MM.1S (cell line): ENCODE measurements around the gene HOXD11.

Experiments used
- DNase-seq: peaks from one replicate; pipeline ENCODE4 v3.0.0-alpha.2; 2015
- H2AFZ ChIP-seq: fragments of 300-600 bp; sonication (generic); 2 replicates; pipeline ENCODE4 v1.6.0; 2016; ENCODE audit warnings: antibody characterized with exemption, low read length
- H3F3A ChIP-seq: fragments of 300-600 bp; sonication (generic); 2 replicates; pipeline ENCODE4 v1.6.1; 2016; ENCODE audit warnings: mild to moderate bottlenecking, antibody characterized with exemption, low read length, moderate library complexity, mixed read lengths; ENCODE audit not compliant: insufficient read depth
- H3K27ac ChIP-seq: fragments of 300-600 bp; sonication (generic); 2 replicates; pipeline ENCODE4 v1.5.1; 2016; ENCODE audit warnings: mild to moderate bottlenecking, low read length
- H3K27me3 ChIP-seq: fragments of 300-600 bp; sonication (generic); replicated peaks from 2 replicates; pipeline ENCODE4 v1.6.0; 2016; ENCODE audit warnings: low read length; ENCODE audit not compliant: insufficient read depth
- H3K36me3 ChIP-seq: fragments of 300-600 bp; sonication (generic); replicated peaks from 2 replicates; pipeline ENCODE4 v1.6.1; 2016; ENCODE audit warnings: mild to moderate bottlenecking, low read length, mixed read lengths; ENCODE audit not compliant: insufficient read depth
- H3K4me1 ChIP-seq: fragments of 300-600 bp; sonication (generic); 2 replicates; pipeline ENCODE4 v1.6.1; 2016; ENCODE audit warnings: low read length, mixed read lengths
- H3K4me2 ChIP-seq: fragments of 300-600 bp; sonication (generic); 2 replicates; pipeline ENCODE4 v1.6.0; 2016; ENCODE audit warnings: low read depth, low read length
- H3K4me3 ChIP-seq: fragments of 300-600 bp; sonication (generic); 2 replicates; pipeline ENCODE4 v1.5.1; 2016; ENCODE audit warnings: low read length, mixed read lengths
- H3K79me2 ChIP-seq: fragments of 300-600 bp; sonication (generic); 2 replicates; pipeline ENCODE4 v1.6.1; 2016; ENCODE audit warnings: mixed run types, low read length, mixed read lengths
- H3K9ac ChIP-seq: fragments of 300-600 bp; sonication (generic); 2 replicates; pipeline ENCODE4 v1.6.1; 2016; ENCODE audit warnings: low read length, mixed read lengths
- H3K9me2 ChIP-seq: fragments of 300-600 bp; sonication (generic); replicated peaks from 2 replicates; pipeline ENCODE4 v1.6.1; 2016; ENCODE audit warnings: mild to moderate bottlenecking, low read length, mixed read lengths; ENCODE audit not compliant: insufficient read depth
- H3K9me3 ChIP-seq: fragments of 300-600 bp; sonication (generic); replicated peaks from 2 replicates; pipeline ENCODE4 v1.6.1; 2016; ENCODE audit warnings: mild to moderate bottlenecking, low read length, mixed read lengths; ENCODE audit not compliant: insufficient read depth
- H4K20me1 ChIP-seq: fragments of 300-600 bp; sonication (generic); 2 replicates; pipeline ENCODE4 v1.6.1; 2016; ENCODE audit warnings: mild to moderate bottlenecking, low read length, moderate library complexity, mixed read lengths; ENCODE audit not compliant: insufficient read depth
- CTCF ChIP-seq: fragments of 300-600 bp; sonication (generic); IDR thresholded peaks from 2 replicates; pipeline ENCODE4 v1.5.1; 2016; ENCODE audit warnings: antibody characterized with exemption, low read length, mixed read lengths
- EZH2 ChIP-seq: fragments of 300-600 bp; sonication (generic); optimal IDR thresholded peaks from 2 replicates; pipeline ENCODE3; 2017; ENCODE audit warnings: low read depth, mild to moderate bottlenecking, antibody characterized with exemption, low read length, mixed read lengths
- EZH2phosphoT487 ChIP-seq: fragments of 300-600 bp; sonication (generic); IDR thresholded peaks from 2 replicates; pipeline ENCODE4 v1.6.1; 2018; ENCODE audit warnings: antibody characterized with exemption, low read length

Gene HOXD11

GRCh38 chr2:176155356-176156044 lies 48.4 kb downstream of the HOXD11 start:
- H3K4me1 ChIP-seq, result no peaks in the 10 kb centered on the region
- no peak overlapping the region for H2AFZ ChIP-seq
- H3K27me3 ChIP-seq, result peaks cover 3% of the 10 kb centered on the region
- H3K9ac ChIP-seq, result no peak overlapping the region
- DNase-seq, result no peak
- no peaks in the 10 kb centered on the region for H3K9me2 ChIP-seq
- H3K36me3 ChIP-seq, result no peaks in the 10 kb centered on the region
- H3K4me2 ChIP-seq, result no peak overlapping the region
- no peaks in the 10 kb centered on the region for H3F3A ChIP-seq
- H4K20me1 ChIP-seq, result no peaks in the 10 kb centered on the region
- no peak overlapping the region for H3K27ac ChIP-seq
- no peak for TF ChIP-seq EZH2
- TF ChIP-seq EZH2phosphoT487, result no peak
- no peak for TF ChIP-seq CTCF
- H3K4me3 ChIP-seq, result no peak overlapping the region
- no peaks in the 10 kb centered on the region for H3K9me3 ChIP-seq
- H3K79me2 ChIP-seq, result no peaks in the 10 kb centered on the region

GRCh38 chr2:176156301-176156806 lies 49.3 kb downstream of the HOXD11 start:
- no peak overlapping the region for H3K27ac ChIP-seq
- no peaks in the 10 kb centered on the region for H3K27me3 ChIP-seq
- H3K9ac ChIP-seq, result no peak overlapping the region
- H2AFZ ChIP-seq, result no peak overlapping the region
- H3F3A ChIP-seq, result no peaks in the 10 kb centered on the region
- H3K4me2 ChIP-seq, result no peak overlapping the region
- H3K9me3 ChIP-seq, result no peaks in the 10 kb centered on the region
- H3K79me2 ChIP-seq, result no peaks in the 10 kb centered on the region
- TF ChIP-seq CTCF (no peak), EZH2 (no peak), EZH2phosphoT487 (no peak)
- no peak overlapping the region for H3K4me3 ChIP-seq
- no peak for DNase-seq
- no peaks in the 10 kb centered on the region for H4K20me1 ChIP-seq
- no peaks in the 10 kb centered on the region for H3K36me3 ChIP-seq
- no peaks in the 10 kb centered on the region for H3K9me2 ChIP-seq
- no peaks in the 10 kb centered on the region for H3K4me1 ChIP-seq

GRCh38 chr2:176156807-176157498 lies 49.9 kb downstream of the HOXD11 start, which contains the start of gene HOXD3:
TSS of gene HOXD3 (plus strand) at chr2:176157307. CDS start at chr2:176169115, 11,808 bp downstream.
- no peak within 1 kb of the TSS for H3K4me2 ChIP-seq
- H3K79me2 ChIP-seq, result no peaks in the 10 kb centered on the region
- no peak within 1 kb of the TSS for H3K4me3 ChIP-seq

More at GRCh38 chr2:176156807-176157498, 49.9 kb downstream of the HOXD11 start, which contains the start of gene HOXD3:
- H3K4me1 ChIP-seq, result no peaks in the 10 kb centered on the region
- H3K36me3 ChIP-seq, result no peaks in the 10 kb centered on the region
- H2AFZ ChIP-seq, result no peak within 1 kb of the TSS
- no peak for DNase-seq
- peaks cover 5% of the 10 kb centered on the region; the same call in 1 of the 2 replicates for H3K27me3 ChIP-seq
- no peaks in the 10 kb centered on the region for H3K9me2 ChIP-seq
- TF ChIP-seq CTCF, result no peak
- TF ChIP-seq EZH2, result no peak
- no peak for TF ChIP-seq EZH2phosphoT487
- H3K27ac ChIP-seq, result no peak within 1 kb of the TSS
- H3F3A ChIP-seq, result no peaks in the 10 kb centered on the region
- H4K20me1 ChIP-seq, result no peaks in the 10 kb centered on the region
- H3K9ac ChIP-seq, result no peak within 1 kb of the TSS
- no peaks in the 10 kb centered on the region for H3K9me3 ChIP-seq
